ENCODE data around the gene NPHS1. TPM values are rescaled to one million over a fixed set of nuclear protein-coding genes. Genes with fewer than 3 reads are reported as not detected.

The NPHS1 gene, protein sequence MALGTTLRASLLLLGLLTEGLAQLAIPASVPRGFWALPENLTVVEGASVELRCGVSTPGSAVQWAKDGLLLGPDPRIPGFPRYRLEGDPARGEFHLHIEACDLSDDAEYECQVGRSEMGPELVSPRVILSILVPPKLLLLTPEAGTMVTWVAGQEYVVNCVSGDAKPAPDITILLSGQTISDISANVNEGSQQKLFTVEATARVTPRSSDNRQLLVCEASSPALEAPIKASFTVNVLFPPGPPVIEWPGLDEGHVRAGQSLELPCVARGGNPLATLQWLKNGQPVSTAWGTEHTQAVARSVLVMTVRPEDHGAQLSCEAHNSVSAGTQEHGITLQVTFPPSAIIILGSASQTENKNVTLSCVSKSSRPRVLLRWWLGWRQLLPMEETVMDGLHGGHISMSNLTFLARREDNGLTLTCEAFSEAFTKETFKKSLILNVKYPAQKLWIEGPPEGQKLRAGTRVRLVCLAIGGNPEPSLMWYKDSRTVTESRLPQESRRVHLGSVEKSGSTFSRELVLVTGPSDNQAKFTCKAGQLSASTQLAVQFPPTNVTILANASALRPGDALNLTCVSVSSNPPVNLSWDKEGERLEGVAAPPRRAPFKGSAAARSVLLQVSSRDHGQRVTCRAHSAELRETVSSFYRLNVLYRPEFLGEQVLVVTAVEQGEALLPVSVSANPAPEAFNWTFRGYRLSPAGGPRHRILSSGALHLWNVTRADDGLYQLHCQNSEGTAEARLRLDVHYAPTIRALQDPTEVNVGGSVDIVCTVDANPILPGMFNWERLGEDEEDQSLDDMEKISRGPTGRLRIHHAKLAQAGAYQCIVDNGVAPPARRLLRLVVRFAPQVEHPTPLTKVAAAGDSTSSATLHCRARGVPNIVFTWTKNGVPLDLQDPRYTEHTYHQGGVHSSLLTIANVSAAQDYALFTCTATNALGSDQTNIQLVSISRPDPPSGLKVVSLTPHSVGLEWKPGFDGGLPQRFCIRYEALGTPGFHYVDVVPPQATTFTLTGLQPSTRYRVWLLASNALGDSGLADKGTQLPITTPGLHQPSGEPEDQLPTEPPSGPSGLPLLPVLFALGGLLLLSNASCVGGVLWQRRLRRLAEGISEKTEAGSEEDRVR (N-terminal part only)
- total RNA-seq: under 1 TPM in 1 of 3 donors, not detected in 2; 0.93 TPM
- total RNA-seq (2013): not detected

DNA sequence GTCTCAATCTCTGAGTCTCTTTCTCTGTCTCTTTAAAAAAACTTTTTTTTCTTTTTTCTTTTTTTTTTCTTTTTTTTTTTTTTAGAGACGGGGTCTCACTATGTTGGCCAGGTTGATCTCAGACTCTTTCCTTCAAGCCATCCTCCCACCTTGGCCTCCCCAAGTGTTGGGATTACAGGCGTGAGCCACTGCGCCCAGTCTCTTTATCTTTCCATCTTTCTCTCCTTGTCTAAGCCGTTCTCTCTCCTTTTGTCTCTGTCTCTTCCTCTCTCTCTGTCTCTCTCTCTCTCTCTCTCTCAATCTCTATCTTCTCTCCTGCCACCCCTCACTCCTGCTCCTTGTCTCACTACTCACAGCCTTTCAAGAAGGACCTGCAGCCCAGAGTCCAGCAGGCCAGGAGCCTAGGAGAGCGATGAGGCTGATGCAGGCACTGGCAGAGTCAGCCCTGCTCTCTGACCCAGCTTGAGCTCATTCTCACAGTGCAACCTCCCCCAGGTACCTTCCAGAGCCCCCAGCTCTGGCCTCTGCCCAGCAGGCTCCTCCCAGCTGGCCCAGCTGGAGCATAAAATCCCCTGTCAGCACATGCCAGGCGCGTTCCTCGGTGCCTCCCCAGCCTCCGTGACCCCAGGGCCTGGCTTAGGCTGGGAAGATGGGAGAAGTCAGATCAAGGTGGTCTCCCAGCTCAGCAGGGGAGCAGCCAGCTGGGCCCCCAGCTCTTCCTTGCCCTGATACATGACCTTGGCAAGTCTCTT lies at the start of gene NPHS1:
Gene NPHS1 (minus strand): TSS at position 476 of the 752 bp plus-strand sequence. CDS start 667 bp downstream, outside the sequence.
- Histone ChIP-seq H3K36me3 (ENCODE audit: control insufficient read depth, insufficient read depth, low read length) (no peaks in the 10 kb centered on the region), H3K4me1 (ENCODE audit: control insufficient read depth, insufficient read depth, low read length) (peaks cover 12% of the 10 kb centered on the region), H3K27me3 (ENCODE audit: control insufficient read depth, insufficient read depth, low read length) (peaks cover 21% of the 10 kb centered on the region), H3K4me3 (ENCODE audit: low read length) (no peak within 1 kb of the TSS), H3K27ac (ENCODE audit: low read length) (no peak within 1 kb of the TSS), H3K9me3 (ENCODE audit: control insufficient read depth, insufficient read depth, low read length) (no peaks in the 10 kb centered on the region)
- no peak for ATAC-seq
- Mint-ChIP-seq H3K36me3 (no peaks in the 10 kb centered on the region), H3K9me3 (no peaks in the 10 kb centered on the region), H3K4me3 (no peak within 1 kb of the TSS), H3K27ac (no peak within 1 kb of the TSS), H3K27me3 (ENCODE audit: low read depth in 2 of 2) (peaks cover 22 to 57% of the 10 kb centered on the region in 2 donors), H3K4me1 (peaks cover 0 to 9% of the 10 kb centered on the region in 2 donors)
- WGBS (ENCODE audit: insufficient coverage): 75% methylated on average over 9 of the region's 9 CpGs
- DNase-seq: no peak
- TF ChIP-seq, protein P1, sequence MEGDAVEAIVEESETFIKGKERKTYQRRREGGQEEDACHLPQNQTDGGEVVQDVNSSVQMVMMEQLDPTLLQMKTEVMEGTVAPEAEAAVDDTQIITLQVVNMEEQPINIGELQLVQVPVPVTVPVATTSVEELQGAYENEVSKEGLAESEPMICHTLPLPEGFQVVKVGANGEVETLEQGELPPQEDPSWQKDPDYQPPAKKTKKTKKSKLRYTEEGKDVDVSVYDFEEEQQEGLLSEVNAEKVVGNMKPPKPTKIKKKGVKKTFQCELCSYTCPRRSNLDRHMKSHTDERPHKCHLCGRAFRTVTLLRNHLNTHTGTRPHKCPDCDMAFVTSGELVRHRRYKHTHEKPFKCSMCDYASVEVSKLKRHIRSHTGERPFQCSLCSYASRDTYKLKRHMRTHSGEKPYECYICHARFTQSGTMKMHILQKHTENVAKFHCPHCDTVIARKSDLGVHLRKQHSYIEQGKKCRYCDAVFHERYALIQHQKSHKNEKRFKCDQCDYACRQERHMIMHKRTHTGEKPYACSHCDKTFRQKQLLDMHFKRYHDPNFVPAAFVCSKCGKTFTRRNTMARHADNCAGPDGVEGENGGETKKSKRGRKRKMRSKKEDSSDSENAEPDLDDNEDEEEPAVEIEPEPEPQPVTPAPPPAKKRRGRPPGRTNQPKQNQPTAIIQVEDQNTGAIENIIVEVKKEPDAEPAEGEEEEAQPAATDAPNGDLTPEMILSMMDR (IDR thresholded peaks at IDR 0.05): no peak
- intact Hi-C loops (cut with micrococcal nuclease): no loop called here

DNA sequence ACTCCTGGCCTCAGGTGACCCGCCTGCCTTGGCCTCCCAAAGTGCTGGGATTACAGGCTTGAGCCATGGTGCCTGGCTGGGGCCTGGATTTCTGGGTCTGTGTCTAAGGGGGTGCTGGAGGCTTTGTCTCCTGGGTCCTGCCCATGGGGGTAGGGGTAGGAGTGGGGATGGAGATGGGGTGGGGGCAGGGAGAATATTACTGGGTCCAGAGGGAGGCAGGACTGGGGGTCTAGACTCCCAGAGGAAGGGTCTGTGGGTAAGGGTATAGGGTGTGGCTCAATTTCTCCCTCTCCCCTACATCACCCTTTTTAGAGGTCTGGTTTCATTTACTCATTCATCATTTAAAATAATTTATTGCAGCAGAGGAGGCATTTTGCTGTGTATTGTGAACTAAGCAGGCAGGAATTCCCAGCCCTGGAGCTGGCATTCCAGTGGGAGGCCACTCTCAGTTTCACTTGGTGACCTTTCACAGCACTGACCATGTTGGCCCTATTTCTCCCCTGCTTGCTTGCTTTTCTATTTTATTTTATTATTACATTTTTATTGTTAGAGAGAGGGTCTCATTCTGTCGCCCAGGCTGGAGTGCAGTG lies 48.8 kb upstream of the NPHS1 start:
- DNase-seq (no peak), ATAC-seq (no peak)
- WGBS (ENCODE audit: insufficient coverage): 53% methylated on average over 1 of the region's 2 CpGs
- Mint-ChIP-seq H3K27ac (peak overlapping the region; percentile 90 to 97), H3K9me3 (no peaks in the 10 kb centered on the region), H3K4me1 (peaks cover 45 to 74% of the 10 kb centered on the region in 2 donors), H3K27me3 (ENCODE audit: low read depth in 2 of 2) (no peaks in the 10 kb centered on the region), H3K4me3 (peak overlapping the region; percentile 92), H3K36me3 (no peaks in the 10 kb centered on the region)
- H3K4me3 ChIP-seq (ENCODE audit: low read length): peak overlapping the region; percentile 74
- intact Hi-C loops (cut with micrococcal nuclease): loop anchor here (10.0 kb wide), 1 partner anchor 156 kb away; the partner anchor contains the start of genes IGFLR1, LIN37, PSENEN and U2AF1L4
- H3K4me1 ChIP-seq (ENCODE audit: control insufficient read depth, insufficient read depth, low read length): peaks cover 88% of the 10 kb centered on the region
- no peaks in the 10 kb centered on the region for H3K27me3 ChIP-seq (ENCODE audit: control insufficient read depth, insufficient read depth, low read length)
- H3K36me3 ChIP-seq (ENCODE audit: control insufficient read depth, insufficient read depth, low read length): peaks cover 25% of the 10 kb centered on the region
- TF ChIP-seq, protein P1 (IDR thresholded peaks at IDR 0.05): no peak
- H3K27ac ChIP-seq (ENCODE audit: low read length): peak overlapping the region; percentile 97
- no peaks in the 10 kb centered on the region for H3K9me3 ChIP-seq (ENCODE audit: control insufficient read depth, insufficient read depth, low read length)

DNA sequence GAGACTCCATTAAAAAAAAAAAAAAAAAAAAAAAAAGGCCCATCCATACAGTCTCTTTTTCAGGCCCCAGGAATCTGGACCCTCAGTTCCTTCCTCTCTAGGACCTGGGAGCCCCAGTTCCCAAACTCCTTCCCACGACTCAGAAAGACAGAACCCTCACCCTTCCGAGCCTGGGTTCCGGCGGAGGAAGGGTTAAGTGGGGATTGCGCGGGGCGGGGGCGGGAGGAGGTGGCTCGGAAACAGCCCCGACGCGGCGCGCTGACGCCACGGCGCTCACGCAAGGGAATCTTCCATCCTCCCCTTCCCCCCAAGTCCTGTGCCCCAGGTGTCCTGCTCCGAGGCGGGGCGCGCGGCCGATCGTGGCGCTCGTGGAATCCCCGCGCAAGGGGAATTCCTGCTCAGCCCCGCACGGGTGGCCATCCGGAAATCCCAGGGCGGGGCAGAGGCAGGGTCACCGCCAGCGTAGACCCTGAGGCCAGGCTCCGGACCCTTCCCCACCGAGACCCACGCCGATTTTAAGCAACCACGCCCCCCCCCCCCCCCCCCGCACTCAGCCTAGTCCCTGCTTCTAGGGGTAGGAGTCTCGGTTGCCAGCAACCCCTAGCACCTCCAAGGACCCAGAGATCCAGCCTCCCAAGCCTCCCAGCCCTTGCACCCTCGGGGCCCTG lies 47.4 kb upstream of the NPHS1 start:
- H3K27me3 ChIP-seq (ENCODE audit: control insufficient read depth, insufficient read depth, low read length): no peaks in the 10 kb centered on the region
- TF ChIP-seq, protein P1 (IDR thresholded peaks at IDR 0.05): no peak
- intact Hi-C loops (cut with micrococcal nuclease): loop anchor here (10.0 kb wide), 1 partner anchor 155 kb away; the partner anchor contains the start of genes IGFLR1, LIN37, PSENEN and U2AF1L4
- no peaks in the 10 kb centered on the region for H3K36me3 Mint-ChIP-seq
- H3K4me1 Mint-ChIP-seq: peaks cover 43 to 74% of the 10 kb centered on the region in 2 donors
- H3K27ac ChIP-seq (ENCODE audit: low read length): peak overlapping the region; percentile 97
- WGBS (ENCODE audit: insufficient coverage): 0% methylated on average over 34 of the region's 43 CpGs
- peaks cover 74% of the 10 kb centered on the region for H3K4me1 ChIP-seq (ENCODE audit: control insufficient read depth, insufficient read depth, low read length)
- peak; percentile 50 to 75 (median 59) for ATAC-seq
- H3K4me3 ChIP-seq (ENCODE audit: low read length): peak overlapping the region; percentile 74
- H3K4me3 Mint-ChIP-seq: peak overlapping the region; percentile 92
- H3K27me3 Mint-ChIP-seq (ENCODE audit: low read depth in 2 of 2): no peaks in the 10 kb centered on the region
- DNase-seq: peak; percentile 84 to 97
- H3K36me3 ChIP-seq (ENCODE audit: control insufficient read depth, insufficient read depth, low read length): peaks cover 31% of the 10 kb centered on the region
- H3K9me3 ChIP-seq (ENCODE audit: control insufficient read depth, insufficient read depth, low read length): no peaks in the 10 kb centered on the region
- no peaks in the 10 kb centered on the region for H3K9me3 Mint-ChIP-seq
- peak overlapping the region; percentile 90 to 97 for H3K27ac Mint-ChIP-seq
